Heart left ventricle (tissue), 16 donors: ENCODE data around the gene FHL2. TPM values are rescaled to one million over a fixed set of nuclear protein-coding genes. Genes with fewer than 3 reads are reported as not detected.

Source experiments
- ATAC-seq, 4 donors: fragments of 200-7000 bp; cut with Tn5 transposase; one replicate each; pipeline ENCODE4 v1.9.1; 2020 to 2022; ENCODE audit warnings: moderate library complexity in 4 of 4, mild to moderate bottlenecking in 3 of 4, moderate number of reproducible peaks in 1 of 4
- DNase-seq, 5 donors: peaks; one replicate each; pipeline ENCODE4 v3.0.0-alpha.2; 2020
- H3K27ac ChIP-seq, 12 donors: fragments of 200-600 bp; sonication (generic) in 4 of 12; one replicate each; pipeline versions ENCODE4 v1.5.0 to v1.8.0; 2016 to 2022; ENCODE audit warnings: mild to moderate bottlenecking in 2 of 12
- H3K27me3 ChIP-seq, 9 donors: fragments of 200-600 bp; sonication (generic) in 2 of 9; one replicate each; pipeline versions ENCODE4 v1.5.1 to v1.8.0; 2016 to 2022; ENCODE audit warnings: mild to moderate bottlenecking in 3 of 9
- H3K36me3 ChIP-seq, 9 donors: fragments of 200-600 bp; sonication (generic) in 2 of 9; one replicate each; pipeline versions ENCODE4 v1.5.0 to v1.8.0; 2018 to 2022; ENCODE audit warnings: mild to moderate bottlenecking in 2 of 9
- H3K4me1 ChIP-seq, 12 donors: fragments of 200-600 bp; sonication (generic) in 4 of 12; one replicate each; pipeline versions ENCODE4 v1.5.0 to v1.8.0; 2016 to 2022; ENCODE audit warnings: mild to moderate bottlenecking in 3 of 12
- H3K4me3 ChIP-seq, 12 donors: fragments of 200-600 bp; sonication (generic) in 4 of 12; one replicate each; pipeline versions ENCODE4 v1.5.0 to v1.8.0; 2017 to 2022; ENCODE audit warnings: mild to moderate bottlenecking in 9 of 12, moderate library complexity in 4 of 12
- H3K9me3 ChIP-seq, 12 donors: fragments of 200-600 bp; sonication (generic) in 4 of 12; one replicate each; pipeline versions ENCODE4 v1.5.0 to v1.8.0; 2016 to 2022; ENCODE audit warnings: mild to moderate bottlenecking in 1 of 12
- CTCF ChIP-seq, 12 donors: fragments of 200-600 bp; sonication (generic) in 4 of 12; IDR thresholded peaks; one replicate each; pipeline versions ENCODE4 v1.5.0 to v1.8.0; 2018 to 2022; ENCODE audit warnings: antibody characterized with exemption in 12 of 12, mild to moderate bottlenecking in 5 of 12
- POLR2A ChIP-seq, 2 donors: fragments of 450-650 bp; IDR thresholded peaks; one replicate each; pipeline ENCODE4 v1.6.1; 2017; ENCODE audit warnings: antibody characterized with exemption in 2 of 2, mild to moderate bottlenecking in 2 of 2, moderate library complexity in 2 of 2
- WGBS, 4 donors: extraction: QIAGEN DNeasy Blood & Tissue Kit in 2 of 4; methylation state at CpG; one replicate each; pipeline versions ENCODE4 v1.1.5 to v1.1.7; 2013 to 2018; 5-methylcytosine and 5-hydroxymethylcytosine counted together
- intact Hi-C, 10 donors: fragments of 100-400 bp; cut with DNase I; formaldehyde crosslinking; loops; one replicate each; pipeline versions ENCODE4 v1.11.1 to v1.14.2; 2022
- polyA plus RNA-seq, 2 donors: library from polyadenylated mRNA; stranded (reverse); fragments of 200-250 nt; gene quantifications; one replicate each; pipeline ENCODE4 v1.2.3, GENCODE V29; 2013
- total RNA-seq, 9 donors: library from RNA; depleted of rRNA in 2 of 9; stranded (reverse); fragments of >200 nt in 2 of 9; fragmentation: NEBNext Ultra II Directional in 3 of 9; extraction: Animal tissue kit (Norgen Biotek cat#: 25700) in 3 of 9; gene quantifications; one replicate each; pipeline versions ENCODE4 v1.1.0 to v1.2.4, GENCODE V29; 2016 to 2023
- donor health status: ischemic (EF 13 %, LVEDD 7.1; RV severe dilation, severe dysfunction).
- donor health status: healthy with polysubstance abuse.
- donor health status: DM: no; HTN: yes; CAD: no.
- donor health status: DM: no; HTN: no; CAD: no.
- donor health status: ischemic (EF 25% LVEDD 6.9; RV normal size, moderate dysfunction).
- donor health status: ischemic (EF 25% LVEDD 5.7; RV mildly dilated, moderate dysfunction).
- donor health status: healthy.
- donor health status: DM: yes; HTN: yes; CAD: no.
- donor health status: ischemic (EF 35%, LVEDD 5.7; RV mildly dilated, moderate dysfunction).
- donor health status: nonischemic (EF 11% LVEDD 7.7; RV severe dilation, severe dysfunction).
- donor health status: DM: yes; HTN: yes; CAD: no.
- donor health status: PGD.
- donor health status: ischemic (EF 29% LVEDD 5.4; RV normal size, mild dysfunction).
- donor health status: nonischemic (EF 23%, LVEDD 6.1; RV moderate dilation, normal function).

FHL2 gene
- total and polyA plus RNA-seq, 11 donors: 649 to 4,692 (median 1,165) TPM

GRCh38 chr2:105400138-105400540, 1.3 kb upstream of the FHL2 start:
- no peaks in the 10 kb centered on the region for H3K9me3 ChIP-seq
- ATAC-seq (peak in 1 of 4 donors; percentile 8), DNase-seq (peak in 1 of 5 donors; percentile 23)
- H3K4me3 ChIP-seq: no peak overlapping the region
- TF ChIP-seq CTCF (IDR thresholded peaks at IDR 0.05): no peak
- TF ChIP-seq POLR2A (IDR thresholded peaks at IDR 0.05): no peak
- intact Hi-C loops: no loop called here
- H3K27me3 ChIP-seq: peaks cover 0 to 22% (median 0%) of the 10 kb centered on the region in 9 donors
- H3K36me3 ChIP-seq: peaks cover 0 to 20% (median 0%) of the 10 kb centered on the region in 9 donors
- WGBS, 4 donors: 50 to 70% (median 64%) methylated on average over 7 of the region's 7 CpGs
- H3K27ac ChIP-seq: peak overlapping the region in 10 of 12 donors; percentile 8 to 96 (median 91)
- H3K4me1 ChIP-seq: peaks cover 0 to 82% (median 24%) of the 10 kb centered on the region in 12 donors

GRCh38 chr2:105399207-105399861, 483 bp upstream of the FHL2 start:
- WGBS, 4 donors: 22 to 54% (median 40%) methylated on average over 21 to 38 of the region's 38 CpGs
- Histone ChIP-seq H3K36me3 (peaks cover 0 to 25% (median 0%) of the 10 kb centered on the region in 9 donors), H3K9me3 (no peaks in the 10 kb centered on the region), H3K4me1 (peaks cover 0 to 81% (median 20%) of the 10 kb centered on the region in 12 donors), H3K27ac (peak overlapping the region; percentile 70 to 96 (median 91)), H3K4me3 (peak overlapping the region in 11 of 12 donors; percentile 19 to 80 (median 70)), H3K27me3 (peaks cover 0 to 22% (median 0%) of the 10 kb centered on the region in 9 donors)
- DNase-seq (peak in 2 of 5 donors; percentile 54 to 59), ATAC-seq (peak; percentile 1 to 16 (median 6))
- intact Hi-C loops: no loop called here
- TF ChIP-seq CTCF (IDR thresholded peaks at IDR 0.05) (no peak), POLR2A (IDR thresholded peaks at IDR 0.05) (no peak)

- no peak for TF ChIP-seq CTCF (IDR thresholded peaks at IDR 0.05)
- TF ChIP-seq POLR2A (IDR thresholded peaks at IDR 0.05): no peak
- H3K9me3 ChIP-seq: no peaks in the 10 kb centered on the region
- peaks cover 0 to 81% (median 25%) of the 10 kb centered on the region in 12 donors for H3K4me1 ChIP-seq
- WGBS, 4 donors: 23 to 43% (median 36%) methylated on average over 6 of the region's 6 CpGs
- no peak for DNase-seq
- intact Hi-C loops: no loop called here
- ATAC-seq: no peak
- H3K4me3 ChIP-seq: peak overlapping the region; percentile 19 to 80 (median 70)
- H3K27ac ChIP-seq: peak overlapping the region; percentile 70 to 96 (median 91)
- peaks cover 0 to 34% (median 6%) of the 10 kb centered on the region in 9 donors for H3K36me3 ChIP-seq
- H3K27me3 ChIP-seq: peaks cover 0 to 22% (median 0%) of the 10 kb centered on the region in 9 donors
These were observed 907 bp downstream of the FHL2 start for GRCh38 chr2:105397953-105398335.

- DNase-seq (peak in 2 of 5 donors; percentile 26 to 27), ATAC-seq (peak in 1 of 4 donors; percentile 1)
- peaks cover 0 to 36% (median 6%) of the 10 kb centered on the region in 9 donors for H3K36me3 ChIP-seq
- H3K9me3 ChIP-seq: no peaks in the 10 kb centered on the region
- WGBS, 4 donors: 53 to 63% (median 61%) methylated on average over 13 of the region's 13 CpGs
- peak overlapping the region in 10 of 12 donors; percentile 62 to 80 (median 70) for H3K4me3 ChIP-seq
- intact Hi-C loops: no loop called here
- TF ChIP-seq POLR2A (IDR thresholded peaks at IDR 0.05) (no peak), CTCF (IDR thresholded peaks at IDR 0.05) (no peak)
- H3K27ac ChIP-seq: peak overlapping the region; percentile 17 to 96 (median 86)
- peaks cover 0 to 83% (median 27%) of the 10 kb centered on the region in 12 donors for H3K4me1 ChIP-seq
- H3K27me3 ChIP-seq: peaks cover 0 to 22% (median 0%) of the 10 kb centered on the region in 9 donors
These were observed 1.7 kb downstream of the FHL2 start for GRCh38 chr2:105397025-105397722.
